DLD1 (cell line): ENCODE data around the gene PRKN.

ENCODE experiments used
- in situ Hi-C: cut with HindIII; loops from 2 replicates; pipeline ENCODE4 v1.10.0; 2017; ENCODE audit warnings: low sequenced_read_pairs

The PRKN gene

DNA sequence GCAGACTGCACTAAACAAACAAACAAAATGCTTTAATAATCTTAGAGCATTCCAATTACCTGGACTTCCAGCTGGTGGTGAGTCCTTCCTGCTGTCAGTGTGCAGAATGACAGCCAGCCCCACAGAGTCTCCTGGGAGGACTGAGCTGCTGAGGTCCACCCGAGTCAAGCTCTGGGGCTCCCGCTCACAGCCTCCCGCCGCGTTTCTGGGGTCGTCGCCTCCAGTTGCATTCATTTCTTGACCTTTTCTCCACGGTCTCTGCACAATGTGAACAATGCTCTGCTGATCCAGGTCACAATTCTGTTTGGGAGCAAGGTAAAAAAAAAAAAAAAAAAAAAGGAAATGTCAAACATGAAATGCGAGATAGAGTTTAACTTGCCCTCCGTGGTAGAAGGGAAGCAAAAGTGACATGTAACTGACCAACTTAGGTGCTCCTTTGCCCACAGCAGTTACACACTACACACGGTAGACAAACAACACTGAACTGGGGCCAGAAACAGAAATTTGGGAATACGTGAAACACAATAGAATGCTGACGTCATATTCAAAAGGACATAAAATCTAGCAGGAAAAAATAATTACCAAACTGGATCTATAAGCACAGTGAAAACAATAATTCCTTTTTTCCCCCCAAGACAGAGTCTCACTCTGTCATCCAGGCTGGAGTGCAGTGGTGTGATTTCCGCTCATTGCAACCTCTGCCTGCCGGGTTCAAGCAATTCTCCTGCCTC lies 464.9 kb downstream of the PRKN start:
- in situ Hi-C loops: no loop called here

DNA sequence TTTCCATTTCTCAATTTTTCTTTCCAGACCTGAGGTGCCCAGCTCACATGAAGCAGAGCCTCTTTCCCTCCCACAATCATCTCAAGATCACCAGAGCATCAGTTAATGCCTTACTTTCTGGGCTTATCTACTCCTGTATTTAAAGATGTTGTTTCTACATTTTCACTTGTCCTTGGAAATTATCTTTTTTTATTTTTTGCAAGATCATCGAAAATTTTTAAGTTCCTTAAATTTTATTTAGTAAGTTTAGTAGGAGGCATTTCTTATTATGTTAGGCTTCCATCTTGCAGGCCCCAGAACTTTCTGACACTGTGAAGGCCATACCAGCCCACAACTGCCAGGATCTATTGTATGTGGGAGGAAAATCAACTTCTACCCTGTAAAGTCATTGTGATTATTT lies 466.0 kb downstream of the PRKN start:
- in situ Hi-C loops: no loop called here

- in situ Hi-C loops: no loop called here
Observed at GRCh38 chr6:162260027-162260426, 467.5 kb downstream of the PRKN start.

DNA sequence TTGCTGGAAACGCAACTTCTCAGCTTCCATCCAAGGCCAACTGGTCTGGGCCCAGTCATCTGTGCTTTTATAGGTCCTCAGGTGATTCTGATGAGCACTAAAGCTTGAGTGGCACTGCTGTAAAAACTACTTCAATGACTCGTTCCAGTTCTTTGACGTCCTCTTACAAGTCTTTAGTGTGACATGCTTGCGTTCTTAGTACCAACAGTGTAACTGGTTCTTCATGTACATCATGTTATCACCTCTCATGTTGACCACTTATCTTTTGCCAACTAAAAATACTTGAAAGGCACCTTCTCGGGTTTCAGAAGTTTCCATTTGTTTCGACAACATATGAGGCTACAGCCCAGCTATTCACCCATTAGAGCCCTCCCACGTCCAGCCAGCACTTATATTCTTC lies 468.9 kb downstream of the PRKN start:
- in situ Hi-C loops: no loop called here

DNA sequence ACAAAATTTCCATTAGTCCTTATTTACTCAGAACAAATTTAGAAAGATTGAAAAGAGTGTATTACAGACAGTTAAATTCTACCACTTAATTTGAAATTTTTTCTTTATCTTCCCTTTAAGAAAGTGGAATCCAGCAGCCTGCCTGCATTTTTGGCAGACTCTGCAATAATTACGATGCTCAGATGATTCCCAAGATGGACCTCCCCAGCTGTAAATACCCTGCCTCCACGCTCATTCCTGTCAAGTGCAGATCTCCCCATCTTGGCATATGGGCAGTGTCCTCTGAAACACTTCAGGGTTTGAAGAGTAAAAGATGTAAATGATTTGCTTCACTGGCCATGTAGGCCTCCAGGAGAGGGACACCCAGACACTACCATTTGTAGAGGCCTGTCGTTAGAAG lies 471.2 kb downstream of the PRKN start:
- in situ Hi-C loops: no loop called here

GRCh38 chr6:162251257-162251656 lies 476.3 kb downstream of the PRKN start:
- in situ Hi-C loops: no loop called here

DNA sequence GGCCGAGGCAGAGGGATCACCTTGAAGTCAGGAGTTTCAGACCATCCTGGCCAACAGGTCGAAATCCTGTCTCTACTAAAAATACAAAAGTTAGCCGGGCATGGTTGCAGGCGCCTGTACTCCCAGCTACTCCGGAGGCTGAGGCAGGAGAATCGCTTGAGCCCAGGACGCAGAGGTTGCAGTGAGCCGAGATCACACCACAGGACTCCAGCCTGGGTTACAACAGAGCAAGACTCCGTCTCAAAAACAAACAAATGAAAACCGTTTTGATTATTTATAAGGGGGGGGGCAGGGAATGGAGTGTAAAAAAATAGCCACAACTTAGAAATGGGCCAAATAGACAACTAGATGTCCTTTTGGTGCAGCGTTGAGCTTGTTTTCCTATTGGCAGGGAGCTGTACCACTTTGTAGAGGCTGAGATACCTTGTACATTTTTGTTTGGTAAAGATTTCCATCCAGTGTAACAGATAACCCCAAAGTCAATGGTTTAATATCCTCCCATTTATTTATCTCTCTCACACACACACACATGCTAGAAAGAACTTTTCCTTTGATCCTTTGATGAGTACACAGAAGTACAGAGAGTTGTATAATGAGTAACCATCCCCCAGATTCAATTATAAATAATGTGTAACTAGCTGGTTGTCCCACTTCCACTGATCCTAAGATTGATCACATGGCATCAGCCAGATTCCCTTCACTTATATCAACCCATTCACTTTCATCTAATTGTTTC lies 477.5 kb downstream of the PRKN start:
- in situ Hi-C loops: no loop called here

DNA sequence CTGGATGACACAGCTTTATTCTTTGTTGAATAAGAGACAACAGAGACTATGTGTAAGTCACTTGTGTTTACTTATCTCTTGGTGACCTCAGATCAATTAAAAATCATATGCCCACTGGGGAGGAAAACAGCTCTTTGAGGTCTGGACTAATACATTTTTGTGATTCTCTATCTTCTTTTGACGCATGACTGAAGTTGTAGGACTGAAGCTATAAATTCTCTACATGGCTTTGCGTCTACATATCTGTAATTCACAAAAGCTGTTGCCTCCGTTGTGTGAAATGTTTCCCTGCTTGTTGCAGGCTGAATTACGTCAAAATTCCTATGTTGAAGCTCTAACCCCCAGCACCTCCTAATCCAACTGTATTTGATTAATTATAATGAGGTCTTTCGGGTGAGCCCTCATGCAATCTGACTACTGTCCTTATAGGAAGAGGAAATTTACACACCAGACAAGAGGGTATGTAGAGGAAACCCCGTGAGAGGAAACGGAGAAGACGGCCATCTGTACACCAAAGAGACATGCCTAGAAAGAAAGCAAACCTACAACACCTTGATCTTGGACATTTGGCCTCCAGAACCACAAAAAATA lies 481.6 kb downstream of the PRKN start:
- in situ Hi-C loops: no loop called here

DNA sequence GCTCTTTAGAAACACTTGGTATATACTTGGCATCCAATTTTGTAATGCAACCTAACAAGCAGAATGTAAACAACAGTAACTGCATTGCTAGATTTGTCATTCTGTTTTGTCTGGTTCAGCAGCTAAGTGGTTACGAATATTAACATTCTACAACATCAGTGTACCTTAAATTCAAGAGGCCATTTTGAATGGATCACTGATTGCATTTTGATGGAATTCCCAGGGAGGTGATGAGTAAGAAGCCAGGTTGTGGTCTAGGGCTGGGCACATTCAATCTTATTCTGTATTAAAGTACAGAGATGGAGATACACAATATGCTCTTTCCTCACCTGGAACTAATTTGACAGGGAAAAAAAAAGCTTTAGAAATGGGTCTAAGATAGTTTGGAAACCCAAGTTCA lies 483.5 kb downstream of the PRKN start:
- in situ Hi-C loops: no loop called here

GRCh38 chr6:162242915-162243314 lies 484.7 kb downstream of the PRKN start:
- in situ Hi-C loops: no loop called here

- in situ Hi-C loops: no loop called here
Observed at GRCh38 chr6:162239330-162239729, 488.2 kb downstream of the PRKN start.

- in situ Hi-C loops: no loop called here
Observed at GRCh38 chr6:162238675-162239074, 488.9 kb downstream of the PRKN start.

DNA sequence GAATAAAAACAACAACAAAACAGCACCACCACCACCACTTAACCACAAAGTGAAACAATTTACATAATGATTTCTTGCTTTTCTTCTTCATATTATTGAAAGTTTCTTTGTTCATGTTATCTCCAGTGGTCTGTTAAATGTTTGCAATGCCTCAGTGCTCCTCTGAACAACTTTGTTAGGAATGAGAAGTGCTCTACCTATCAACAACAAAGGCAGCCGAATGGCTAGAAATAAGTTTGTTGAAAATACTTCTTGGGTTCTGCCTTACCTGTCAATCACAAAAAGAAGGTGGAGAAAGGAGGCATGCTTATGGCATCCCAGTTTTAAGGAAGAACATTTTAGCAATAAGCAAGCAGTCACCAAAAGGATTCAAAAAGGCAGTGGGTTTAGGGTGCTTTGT lies 490.2 kb downstream of the PRKN start:
- in situ Hi-C loops: no loop called here

- in situ Hi-C loops: no loop called here
Observed at GRCh38 chr6:162234631-162235030, 492.9 kb downstream of the PRKN start.

GRCh38 chr6:162230147-162230752 lies 497.3 kb downstream of the PRKN start:
- in situ Hi-C loops: no loop called here

- in situ Hi-C loops: no loop called here
Observed at GRCh38 chr6:162229093-162229492, 498.5 kb downstream of the PRKN start.

- in situ Hi-C loops: no loop called here
Observed at GRCh38 chr6:162226803-162227202, 500.8 kb downstream of the PRKN start.

- in situ Hi-C loops: no loop called here
Observed at GRCh38 chr6:162222521-162222920, 505.0 kb downstream of the PRKN start.

GRCh38 chr6:162220876-162221275 lies 506.7 kb downstream of the PRKN start:
- in situ Hi-C loops: no loop called here

GRCh38 chr6:162219266-162219665 lies 508.3 kb downstream of the PRKN start:
- in situ Hi-C loops: no loop called here

DNA sequence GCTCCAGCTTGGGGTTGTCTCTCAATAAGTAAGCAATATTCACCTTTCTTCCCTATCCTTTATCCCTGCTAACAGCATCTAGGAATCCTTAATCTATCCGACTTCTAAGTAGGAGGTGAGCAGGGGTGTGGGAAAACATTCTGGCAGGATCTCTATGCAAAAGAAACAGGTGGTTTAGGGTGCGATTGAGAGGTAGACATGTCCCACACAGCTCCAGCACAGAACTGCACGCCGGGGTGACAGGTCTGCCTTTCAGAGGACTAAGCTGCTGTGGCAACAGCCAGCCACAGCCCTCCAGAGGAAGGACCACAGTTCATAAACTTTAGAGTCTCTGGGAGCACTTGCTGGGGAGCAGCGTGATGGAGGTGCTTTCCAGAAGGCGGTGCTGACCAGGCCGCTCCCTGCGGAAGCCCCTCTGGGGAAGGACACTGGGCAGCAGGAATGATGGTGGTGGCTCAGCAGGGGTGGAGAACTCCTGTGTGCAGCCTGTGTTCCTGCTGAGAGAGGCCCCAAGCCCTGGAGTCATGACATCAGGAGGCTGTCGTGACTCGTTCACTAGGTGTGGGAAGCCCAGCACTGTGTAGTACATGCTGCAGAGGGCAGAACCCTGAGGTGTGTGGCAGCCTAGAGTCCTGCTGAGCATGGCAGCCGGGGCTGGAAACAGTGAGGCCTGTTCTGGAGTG lies 509.6 kb downstream of the PRKN start:
- in situ Hi-C loops: no loop called here
